ENCODE results near the gene GHR.

DNA sequence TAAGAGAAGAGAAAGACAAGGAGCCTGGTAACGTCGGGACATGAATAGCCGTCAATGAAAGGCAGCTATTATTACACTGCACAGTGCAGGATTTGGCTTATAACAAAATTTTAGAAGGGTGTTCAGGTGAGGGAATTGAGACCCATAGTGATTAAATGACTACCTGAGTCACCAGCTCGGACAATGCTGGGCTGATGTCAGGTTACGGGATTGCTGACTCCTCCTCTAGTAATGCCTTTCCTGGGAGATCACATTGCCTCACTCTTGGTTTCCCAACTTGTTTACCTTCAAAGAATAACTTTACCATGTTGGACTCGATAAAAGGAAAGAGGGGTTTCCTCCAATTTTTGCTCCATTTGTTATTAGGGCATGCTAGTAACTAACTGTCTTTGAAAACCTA is 132.6 kb downstream of the GHR start:
- TF ChIP-seq CEBPB (IDR thresholded peaks at IDR 0.05; ENCODE audit: low read depth, low read length), result no peak
- no peak for TF ChIP-seq CHD2 (IDR thresholded peaks at IDR 0.05; ENCODE audit: low read length)
- TF ChIP-seq RAD21 (IDR thresholded peaks at IDR 0.05 in 1 of 2, conservative IDR thresholded peaks at IDR 0.05 in 1 of 2; ENCODE audit: low read depth in 2 of 2, low read length in 2 of 2), result no peak
- TF ChIP-seq POLR2A (IDR thresholded peaks at IDR 0.05; ENCODE audit: control extremely low read depth in 1 of 2, low read depth in 2 of 2, low read length in 2 of 2), result no peak
- TF ChIP-seq, protein P1, sequence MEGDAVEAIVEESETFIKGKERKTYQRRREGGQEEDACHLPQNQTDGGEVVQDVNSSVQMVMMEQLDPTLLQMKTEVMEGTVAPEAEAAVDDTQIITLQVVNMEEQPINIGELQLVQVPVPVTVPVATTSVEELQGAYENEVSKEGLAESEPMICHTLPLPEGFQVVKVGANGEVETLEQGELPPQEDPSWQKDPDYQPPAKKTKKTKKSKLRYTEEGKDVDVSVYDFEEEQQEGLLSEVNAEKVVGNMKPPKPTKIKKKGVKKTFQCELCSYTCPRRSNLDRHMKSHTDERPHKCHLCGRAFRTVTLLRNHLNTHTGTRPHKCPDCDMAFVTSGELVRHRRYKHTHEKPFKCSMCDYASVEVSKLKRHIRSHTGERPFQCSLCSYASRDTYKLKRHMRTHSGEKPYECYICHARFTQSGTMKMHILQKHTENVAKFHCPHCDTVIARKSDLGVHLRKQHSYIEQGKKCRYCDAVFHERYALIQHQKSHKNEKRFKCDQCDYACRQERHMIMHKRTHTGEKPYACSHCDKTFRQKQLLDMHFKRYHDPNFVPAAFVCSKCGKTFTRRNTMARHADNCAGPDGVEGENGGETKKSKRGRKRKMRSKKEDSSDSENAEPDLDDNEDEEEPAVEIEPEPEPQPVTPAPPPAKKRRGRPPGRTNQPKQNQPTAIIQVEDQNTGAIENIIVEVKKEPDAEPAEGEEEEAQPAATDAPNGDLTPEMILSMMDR (IDR thresholded peaks at IDR 0.05; ENCODE audit: control extremely low read depth in 1 of 3, insufficient read depth in 1 of 3, low read depth in 1 of 3, low read length in 3 of 3), result no peak
- no peak for TF ChIP-seq GABPA (IDR thresholded peaks at IDR 0.05; ENCODE audit: borderline replicate concordance, insufficient read depth, low read length)
- no peak for TF ChIP-seq EP300 (IDR thresholded peaks at IDR 0.05; ENCODE audit: borderline replicate concordance in 1 of 2, low read depth in 2 of 2, low read length in 2 of 2)
- TF ChIP-seq EZH2 (IDR thresholded peaks at IDR 0.05; ENCODE audit: low read depth, low read length, severe bottlenecking), result no peak
- no peak for TF ChIP-seq CBX5 (IDR thresholded peaks at IDR 0.05; ENCODE audit: low read depth, low read length)
- no peak for TF ChIP-seq JUND (IDR thresholded peaks at IDR 0.05; ENCODE audit: low read length)
- TF ChIP-seq MAFK (IDR thresholded peaks at IDR 0.05; ENCODE audit: low read depth, low read length), result no peak
- no peak for TF ChIP-seq HDAC2 (IDR thresholded peaks at IDR 0.05; ENCODE audit: borderline replicate concordance in 1 of 2, low read depth in 2 of 2, low read length in 2 of 2)
- no peak for TF ChIP-seq POLR2AphosphoS5 (IDR thresholded peaks at IDR 0.05; ENCODE audit: low read depth, low read length)
- TF ChIP-seq TAF1 (IDR thresholded peaks at IDR 0.05; ENCODE audit: low read depth, low read length), result no peak

Measured in H1 (cell line).